Right lobe of liver (tissue), 4 donors: ENCODE results near the gene ZNF599.

Experiments used
- POLR2A ChIP-seq: fragments of 450-650 bp; IDR thresholded peaks from one replicate; pipeline ENCODE4 v1.6.1; 2017; ENCODE audit warnings: antibody characterized with exemption, mild to moderate bottlenecking
- TF ChIP-seq, protein P1 (sequence below), 4 donors: fragments of 200-600 bp in 3 of 4; fragments of 450-650 bp in 1 of 4; IDR thresholded peaks; one replicate each; pipeline versions ENCODE4 v1.5.1 to v1.8.0; 2016 to 2022; ENCODE audit warnings: antibody characterized with exemption in 4 of 4, mild to moderate bottlenecking in 2 of 4
- donor health status: DM: no; HTN: no; CAD: no.
- donor health status: DM: no; HTN: no; CAD: no.
- donor health status: DM: no; HTN: yes; CAD: no.

DNA sequence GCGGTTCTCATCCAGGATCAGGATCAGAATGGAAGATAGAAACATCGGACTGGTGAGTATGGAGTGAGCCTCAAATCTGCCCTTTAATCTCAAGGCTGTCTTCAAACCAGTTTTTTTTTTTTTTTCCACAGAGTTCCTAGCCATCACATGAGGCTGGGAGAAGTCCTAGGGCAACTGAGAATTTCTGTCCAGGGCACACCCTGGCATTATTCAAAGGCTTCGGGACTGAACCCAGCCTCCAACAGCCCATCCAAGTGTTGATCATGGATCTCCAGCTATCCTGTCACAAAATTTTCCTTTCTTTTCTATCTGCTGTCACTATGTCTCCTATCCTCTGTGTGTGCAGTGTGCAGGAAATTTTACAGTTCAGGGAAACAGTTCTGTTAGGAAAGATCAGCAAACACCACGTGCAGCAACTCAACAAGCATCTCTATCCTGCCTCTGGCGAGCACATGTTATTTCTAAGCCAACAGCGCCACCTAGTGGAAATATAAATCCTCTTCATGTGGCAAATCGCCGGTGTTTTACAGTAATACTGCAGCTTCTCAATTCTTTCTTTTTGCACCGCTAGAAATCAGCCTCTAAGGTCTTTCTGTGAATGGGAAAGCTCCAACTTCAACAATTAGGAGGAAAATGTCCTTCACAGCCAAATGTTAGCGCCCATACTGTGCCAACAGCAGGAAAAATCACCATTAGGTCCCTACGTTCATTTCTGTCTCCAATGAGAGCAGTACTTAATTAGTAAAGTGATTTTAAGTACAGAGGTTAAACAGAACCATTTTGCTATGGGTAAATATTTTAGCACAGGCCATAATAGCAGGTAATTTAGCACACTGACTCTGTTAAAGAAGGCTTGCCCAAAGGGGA, 60.4 kb downstream of the ZNF599 start:
- TF ChIP-seq, protein P1, sequence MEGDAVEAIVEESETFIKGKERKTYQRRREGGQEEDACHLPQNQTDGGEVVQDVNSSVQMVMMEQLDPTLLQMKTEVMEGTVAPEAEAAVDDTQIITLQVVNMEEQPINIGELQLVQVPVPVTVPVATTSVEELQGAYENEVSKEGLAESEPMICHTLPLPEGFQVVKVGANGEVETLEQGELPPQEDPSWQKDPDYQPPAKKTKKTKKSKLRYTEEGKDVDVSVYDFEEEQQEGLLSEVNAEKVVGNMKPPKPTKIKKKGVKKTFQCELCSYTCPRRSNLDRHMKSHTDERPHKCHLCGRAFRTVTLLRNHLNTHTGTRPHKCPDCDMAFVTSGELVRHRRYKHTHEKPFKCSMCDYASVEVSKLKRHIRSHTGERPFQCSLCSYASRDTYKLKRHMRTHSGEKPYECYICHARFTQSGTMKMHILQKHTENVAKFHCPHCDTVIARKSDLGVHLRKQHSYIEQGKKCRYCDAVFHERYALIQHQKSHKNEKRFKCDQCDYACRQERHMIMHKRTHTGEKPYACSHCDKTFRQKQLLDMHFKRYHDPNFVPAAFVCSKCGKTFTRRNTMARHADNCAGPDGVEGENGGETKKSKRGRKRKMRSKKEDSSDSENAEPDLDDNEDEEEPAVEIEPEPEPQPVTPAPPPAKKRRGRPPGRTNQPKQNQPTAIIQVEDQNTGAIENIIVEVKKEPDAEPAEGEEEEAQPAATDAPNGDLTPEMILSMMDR (IDR thresholded peaks at IDR 0.05) = peak; percentile 77 to 94 (median 82)
- TF ChIP-seq POLR2A = no peak
